GM23248 (cell line): ENCODE data around the gene TIMP3.

Experiments used
- EZH2 ChIP-seq: fragments of 200-600 bp; sonication (generic); IDR thresholded peaks from 2 replicates; pipeline ENCODE4 v1.6.1; 2018; ENCODE audit warnings: antibody characterized with exemption, mild to moderate bottlenecking; ENCODE audit not compliant: insufficient read depth, poor library complexity, severe bottlenecking
- EZH2phosphoT487 ChIP-seq: fragments of 200-600 bp; sonication (generic); IDR thresholded peaks from 2 replicates; pipeline ENCODE4 v1.6.1; 2018; ENCODE audit warnings: antibody characterized with exemption, moderate library complexity, mild to moderate bottlenecking, low read depth; ENCODE audit not compliant: insufficient read depth

DNA sequence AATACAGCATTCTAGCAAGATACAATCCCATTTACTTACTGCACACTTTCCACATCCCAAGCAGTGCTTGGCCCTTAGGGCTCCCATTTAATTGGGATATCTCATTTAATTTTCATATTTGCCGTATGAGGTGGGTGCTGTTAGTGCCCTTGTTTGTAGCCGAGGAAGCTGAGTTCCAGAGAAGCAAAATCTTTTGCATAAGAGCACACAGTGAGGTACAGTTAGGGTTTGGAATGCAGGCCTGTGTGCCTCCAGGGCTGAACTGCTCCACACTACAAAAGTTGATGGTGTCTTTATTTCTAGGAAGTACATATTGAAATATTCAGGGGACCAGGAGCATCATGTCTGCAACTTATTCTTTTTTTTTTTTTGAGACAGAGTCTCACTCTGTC is 15.5 kb upstream of the TIMP3 start:
- TF ChIP-seq EZH2phosphoT487 (no peak), EZH2 (no peak)
